Measurements from ENCODE around the gene OCRL. TPM values are rescaled to one million over a fixed set of nuclear protein-coding genes. Genes with fewer than 3 reads are reported as not detected.

OCRL gene
- total RNA-seq, 2 experiments from 2014 or later: 1.4 to 2.2 TPM

DNA sequence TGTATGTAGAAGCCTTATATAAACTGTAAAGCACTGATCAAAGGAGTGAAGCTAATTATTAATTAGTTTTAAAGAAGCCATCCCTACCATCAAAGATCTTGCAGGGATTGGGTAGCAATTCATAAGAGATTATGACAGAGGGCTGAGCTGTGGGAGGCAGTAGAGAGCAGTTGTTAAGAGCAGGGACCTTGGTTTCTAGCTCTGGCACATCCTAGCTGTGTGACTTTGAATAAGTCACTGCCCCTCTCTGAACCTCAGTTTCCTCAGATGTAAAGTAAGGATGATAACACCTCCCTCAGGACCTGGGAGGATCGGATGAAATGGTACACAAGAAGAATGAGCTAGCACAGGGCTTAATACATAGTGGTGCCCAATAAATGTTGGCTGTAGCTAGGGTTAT, 69.3 kb downstream of the OCRL start:
- no peak overlapping the region for H3K27ac Mint-ChIP-seq
- peaks cover 8% of the 10 kb centered on the region for H3K4me1 Mint-ChIP-seq
- H3K4me3 Mint-ChIP-seq: no peak overlapping the region
- H3K9me3 Mint-ChIP-seq: no peaks in the 10 kb centered on the region
- H3K27me3 Mint-ChIP-seq: peaks cover 3% of the 10 kb centered on the region
- ATAC-seq (ENCODE audit: low read depth): no peak
- POLR2A ChIA-PET: no interaction called here
- no peaks in the 10 kb centered on the region for H3K36me3 Mint-ChIP-seq
- no peak for DNase-seq

DNA sequence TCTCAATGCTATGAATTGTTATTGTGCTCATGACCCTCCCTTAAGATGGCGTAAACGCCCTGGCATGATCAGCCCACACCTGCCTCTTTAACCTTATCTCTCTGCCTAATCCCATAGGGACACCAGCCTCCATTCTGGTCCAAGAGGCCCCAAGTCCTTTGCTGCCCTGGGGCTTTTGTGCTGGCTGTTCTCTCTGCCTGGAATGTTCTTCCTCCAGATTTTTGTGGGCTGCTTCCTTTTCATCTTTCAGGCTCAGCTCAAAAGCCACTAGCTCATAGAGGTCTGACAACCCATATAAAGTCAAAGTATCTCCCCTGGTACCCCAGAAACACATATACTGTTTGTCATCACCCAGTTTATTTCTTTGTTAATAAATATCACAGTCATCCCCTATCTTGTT, 72.3 kb downstream of the OCRL start:
- no peaks in the 10 kb centered on the region for H3K36me3 Mint-ChIP-seq
- POLR2A ChIA-PET: no interaction called here
- peaks cover 3% of the 10 kb centered on the region for H3K27me3 Mint-ChIP-seq
- no peak overlapping the region for H3K4me3 Mint-ChIP-seq
- no peaks in the 10 kb centered on the region for H3K4me1 Mint-ChIP-seq
- DNase-seq (no peak), ATAC-seq (ENCODE audit: low read depth) (no peak)
- H3K9me3 Mint-ChIP-seq: no peaks in the 10 kb centered on the region
- no peak overlapping the region for H3K27ac Mint-ChIP-seq

DNA sequence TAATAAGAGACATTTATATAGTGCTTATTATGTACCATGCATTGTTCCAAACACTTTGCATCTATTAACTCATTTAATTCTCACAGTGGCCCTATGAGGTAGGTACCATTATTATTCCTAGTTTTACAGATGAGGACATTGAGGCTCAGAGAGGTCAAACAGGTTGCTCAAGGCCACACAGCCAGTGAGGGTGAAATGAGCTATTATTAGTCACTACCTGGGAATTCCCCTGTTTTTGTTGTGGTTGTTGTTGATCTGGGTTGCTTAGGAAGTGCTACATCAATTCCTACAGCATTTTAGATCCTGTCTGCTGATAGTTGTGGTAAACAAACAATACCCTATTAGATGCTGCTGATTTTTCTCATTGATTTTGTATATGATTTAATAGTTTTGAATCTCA, 73.5 kb downstream of the OCRL start:
- no peaks in the 10 kb centered on the region for H3K36me3 Mint-ChIP-seq
- ATAC-seq (ENCODE audit: low read depth): no peak
- H3K4me1 Mint-ChIP-seq: no peaks in the 10 kb centered on the region
- H3K27me3 Mint-ChIP-seq: peaks cover 3% of the 10 kb centered on the region
- DNase-seq: no peak
- H3K4me3 Mint-ChIP-seq: no peak overlapping the region
- no peak overlapping the region for H3K27ac Mint-ChIP-seq
- POLR2A ChIA-PET: no interaction called here
- no peaks in the 10 kb centered on the region for H3K9me3 Mint-ChIP-seq

DNA sequence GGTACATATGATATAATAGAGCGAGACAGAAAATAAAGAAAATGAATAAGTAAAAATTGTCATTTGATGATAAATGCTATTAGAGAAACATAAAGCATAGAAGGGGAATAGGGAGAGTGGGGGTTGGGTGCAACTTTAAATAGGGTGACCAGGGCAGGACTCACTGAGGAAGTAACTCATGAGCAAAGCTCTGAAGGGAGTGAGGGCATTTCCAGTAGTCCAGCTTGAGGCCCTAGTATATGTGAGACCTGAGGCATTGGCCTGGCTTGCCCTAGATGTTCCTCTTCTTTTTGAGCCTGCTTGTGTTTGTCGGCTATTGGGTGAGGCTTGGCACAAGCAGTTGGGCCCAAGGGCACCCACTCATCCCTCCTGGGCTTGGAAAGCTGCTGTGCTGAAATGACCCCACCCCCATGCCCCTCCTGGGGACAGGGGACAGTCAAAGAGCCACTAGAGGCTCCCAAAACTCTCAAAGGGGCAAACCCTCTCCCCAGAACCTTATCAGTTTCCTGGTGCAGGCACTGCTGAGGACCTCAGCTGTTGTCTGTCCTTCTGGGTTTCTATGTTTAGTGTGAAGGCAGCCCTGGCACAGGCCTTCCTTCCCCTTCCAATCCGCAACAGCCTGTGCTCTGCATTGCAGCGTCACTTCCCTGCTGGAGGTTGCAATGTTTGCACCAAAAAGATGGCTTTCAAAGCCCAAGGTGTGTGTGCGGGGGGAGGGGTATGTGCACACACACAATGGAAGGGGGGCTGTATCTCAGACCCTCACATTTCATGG, 74.6 kb downstream of the OCRL start:
- no peak overlapping the region for H3K27ac Mint-ChIP-seq
- H3K4me1 Mint-ChIP-seq: no peaks in the 10 kb centered on the region
- H3K36me3 Mint-ChIP-seq: no peaks in the 10 kb centered on the region
- ATAC-seq (ENCODE audit: low read depth): no peak
- no peaks in the 10 kb centered on the region for H3K27me3 Mint-ChIP-seq
- no peaks in the 10 kb centered on the region for H3K9me3 Mint-ChIP-seq
- POLR2A ChIA-PET: no interaction called here
- DNase-seq: no peak
- no peak overlapping the region for H3K4me3 Mint-ChIP-seq

DNA sequence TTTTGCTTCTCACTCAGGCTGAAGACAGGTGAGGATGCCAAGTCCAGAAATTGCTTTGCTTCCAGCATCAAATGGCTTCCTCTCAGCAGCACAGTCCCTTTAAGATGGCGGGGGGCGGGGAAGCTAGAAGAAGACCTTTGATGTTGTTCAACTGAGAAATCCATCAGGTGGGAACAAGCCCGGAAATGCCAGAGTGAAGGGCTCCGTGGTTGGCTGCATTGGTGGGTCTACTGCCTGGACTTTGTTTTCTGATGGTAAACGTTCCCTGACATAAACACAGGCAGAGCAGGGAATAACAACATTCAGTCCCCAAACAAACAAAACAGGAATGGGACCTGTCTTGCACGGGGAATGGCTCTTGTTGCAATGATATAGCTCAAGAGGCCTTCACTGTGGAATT, 77.4 kb downstream of the OCRL start:
- Mint-ChIP-seq H3K27me3 (no peaks in the 10 kb centered on the region), H3K4me1 (no peaks in the 10 kb centered on the region), H3K27ac (no peak overlapping the region), H3K9me3 (no peaks in the 10 kb centered on the region), H3K4me3 (no peak overlapping the region), H3K36me3 (no peaks in the 10 kb centered on the region)
- DNase-seq (no peak), ATAC-seq (ENCODE audit: low read depth) (no peak)
- POLR2A ChIA-PET: no interaction called here

DNA sequence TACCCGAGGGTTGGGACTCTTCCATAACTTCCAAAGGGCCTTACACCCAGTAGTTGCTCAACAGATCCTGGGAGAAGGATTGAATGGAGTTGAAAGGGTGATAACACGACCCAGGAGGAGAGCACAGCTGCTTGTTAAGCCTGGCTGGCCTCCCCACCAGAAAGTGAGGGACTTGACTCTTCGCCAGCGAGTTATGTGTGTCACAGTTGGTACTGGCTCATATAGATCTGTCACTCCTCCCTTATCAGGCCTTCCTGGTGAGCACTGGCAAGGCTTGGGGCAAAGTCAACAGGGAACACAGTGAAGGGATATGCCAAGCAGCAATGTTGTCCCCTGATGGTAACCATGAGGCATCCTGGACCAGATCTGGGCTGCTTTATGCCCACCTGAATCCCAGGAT, 78.9 kb downstream of the OCRL start:
- H3K27me3 Mint-ChIP-seq: no peaks in the 10 kb centered on the region
- H3K9me3 Mint-ChIP-seq: no peaks in the 10 kb centered on the region
- no peaks in the 10 kb centered on the region for H3K4me1 Mint-ChIP-seq
- H3K4me3 Mint-ChIP-seq: no peak overlapping the region
- POLR2A ChIA-PET: no interaction called here
- DNase-seq (no peak), ATAC-seq (ENCODE audit: low read depth) (no peak)
- no peaks in the 10 kb centered on the region for H3K36me3 Mint-ChIP-seq
- no peak overlapping the region for H3K27ac Mint-ChIP-seq

DNA sequence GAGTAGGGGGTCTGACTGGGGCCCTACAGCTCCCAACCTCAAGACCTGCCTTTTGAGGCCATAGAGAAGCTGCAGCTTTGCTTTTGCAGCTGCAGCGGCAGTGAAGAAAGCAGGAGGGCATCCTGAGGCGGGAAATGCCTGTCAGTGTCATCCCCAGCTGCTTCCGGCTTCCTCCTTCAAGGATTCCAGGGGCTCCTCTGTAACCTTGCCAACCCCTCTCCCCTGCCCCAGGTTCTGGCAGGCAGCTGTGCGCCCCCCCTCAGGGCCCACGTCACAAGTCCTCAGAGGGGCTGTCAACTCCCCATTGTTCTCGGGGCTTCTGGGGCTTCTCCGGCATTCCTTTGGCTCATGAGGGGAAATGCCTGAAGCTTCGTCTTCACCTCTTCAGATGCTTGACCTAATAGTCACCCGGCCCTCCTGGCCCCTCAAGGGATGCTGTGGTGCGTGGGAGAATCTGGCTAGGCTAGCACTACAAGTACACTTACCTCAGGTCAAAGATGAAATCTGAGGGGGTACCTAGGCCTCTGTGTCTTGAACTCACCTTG, 82.8 kb downstream of the OCRL start:
- H3K4me3 Mint-ChIP-seq: no peak overlapping the region
- no peaks in the 10 kb centered on the region for H3K36me3 Mint-ChIP-seq
- peaks cover 7% of the 10 kb centered on the region for H3K27me3 Mint-ChIP-seq
- H3K4me1 Mint-ChIP-seq: no peaks in the 10 kb centered on the region
- POLR2A ChIA-PET: no interaction called here
- ATAC-seq (ENCODE audit: low read depth) (no peak), DNase-seq (no peak)
- H3K27ac Mint-ChIP-seq: no peak overlapping the region
- H3K9me3 Mint-ChIP-seq: no peaks in the 10 kb centered on the region

DNA sequence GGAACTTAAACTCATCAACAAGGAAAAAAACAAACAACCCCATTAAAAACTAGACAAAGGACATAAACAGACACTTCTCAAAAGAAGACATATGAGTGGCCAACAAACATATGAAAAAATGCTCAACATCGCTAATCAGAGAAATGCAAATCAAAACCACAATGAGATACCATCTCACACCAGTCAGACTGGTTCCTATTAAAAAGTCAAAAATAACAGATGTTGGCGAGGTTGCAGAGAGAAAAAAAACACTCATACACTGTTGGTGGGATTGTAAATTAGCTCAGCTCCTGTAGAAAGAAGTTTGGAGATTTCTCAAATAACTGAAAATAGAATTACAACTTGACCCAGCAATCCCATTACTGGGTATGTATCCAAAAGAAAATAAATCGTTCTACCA, 86.0 kb downstream of the OCRL start:
- Mint-ChIP-seq H3K27me3 (peaks cover 7% of the 10 kb centered on the region), H3K27ac (no peak overlapping the region), H3K9me3 (no peaks in the 10 kb centered on the region), H3K4me3 (no peak overlapping the region), H3K36me3 (no peaks in the 10 kb centered on the region), H3K4me1 (no peaks in the 10 kb centered on the region)
- POLR2A ChIA-PET: no interaction called here
- no peak for DNase-seq
- no peak for ATAC-seq (ENCODE audit: low read depth)

DNA sequence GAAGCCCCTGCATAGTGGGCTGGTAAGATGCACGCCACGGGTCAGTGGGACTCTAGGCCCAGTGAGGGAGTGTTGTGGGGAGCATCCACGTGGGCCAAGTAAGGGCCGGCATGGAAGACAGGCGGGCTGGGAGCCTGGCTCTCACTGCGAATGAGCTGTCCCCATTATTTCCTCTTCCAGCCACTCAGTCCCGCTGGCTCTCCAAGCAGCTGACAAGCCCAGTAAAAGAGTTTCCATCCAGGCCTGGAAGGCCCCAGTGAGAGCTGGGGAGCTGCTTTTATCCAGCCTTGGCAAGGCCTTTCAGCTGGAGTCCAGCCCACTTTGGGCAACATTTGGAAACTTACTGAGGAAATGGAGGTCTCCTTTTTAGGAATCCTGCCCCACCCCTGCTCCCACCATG, 89.8 kb downstream of the OCRL start:
- POLR2A ChIA-PET: interaction anchor here (0.6 kb wide), 1 partner anchor 103 kb away, joined by 4 read pairs; no protein-coding TSS in a partner anchor
- ATAC-seq (ENCODE audit: low read depth) (no peak), DNase-seq (no peak)
- Mint-ChIP-seq H3K4me1 (no peaks in the 10 kb centered on the region), H3K36me3 (no peaks in the 10 kb centered on the region), H3K27me3 (peaks cover 5% of the 10 kb centered on the region), H3K9me3 (no peaks in the 10 kb centered on the region), H3K27ac (no peak overlapping the region), H3K4me3 (no peak overlapping the region)

DNA sequence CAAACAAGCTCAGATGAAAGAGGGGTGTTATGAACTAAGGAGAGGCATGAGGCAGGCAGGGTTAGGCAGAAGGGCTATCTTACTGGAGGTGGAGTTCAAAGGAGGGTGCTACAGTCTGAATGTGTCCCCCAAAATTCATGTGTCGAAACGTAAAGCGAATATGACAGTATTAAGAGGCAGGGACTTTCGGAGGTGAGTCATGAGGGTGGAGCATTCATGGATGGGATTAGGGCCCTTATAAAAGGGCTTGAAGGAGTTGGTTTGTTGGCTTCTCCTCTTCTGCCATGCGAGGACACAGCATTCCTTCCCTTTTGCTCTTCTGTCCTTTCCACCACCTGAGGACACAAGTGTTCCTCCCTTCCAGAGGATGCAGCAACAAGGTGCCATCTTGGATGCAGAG, 91.8 kb downstream of the OCRL start:
- H3K36me3 Mint-ChIP-seq: no peaks in the 10 kb centered on the region
- no peaks in the 10 kb centered on the region for H3K27me3 Mint-ChIP-seq
- H3K4me3 Mint-ChIP-seq: no peak overlapping the region
- POLR2A ChIA-PET: no interaction called here
- no peak overlapping the region for H3K27ac Mint-ChIP-seq
- H3K9me3 Mint-ChIP-seq: no peaks in the 10 kb centered on the region
- no peak for DNase-seq
- no peak for ATAC-seq (ENCODE audit: low read depth)
- no peaks in the 10 kb centered on the region for H3K4me1 Mint-ChIP-seq

DNA sequence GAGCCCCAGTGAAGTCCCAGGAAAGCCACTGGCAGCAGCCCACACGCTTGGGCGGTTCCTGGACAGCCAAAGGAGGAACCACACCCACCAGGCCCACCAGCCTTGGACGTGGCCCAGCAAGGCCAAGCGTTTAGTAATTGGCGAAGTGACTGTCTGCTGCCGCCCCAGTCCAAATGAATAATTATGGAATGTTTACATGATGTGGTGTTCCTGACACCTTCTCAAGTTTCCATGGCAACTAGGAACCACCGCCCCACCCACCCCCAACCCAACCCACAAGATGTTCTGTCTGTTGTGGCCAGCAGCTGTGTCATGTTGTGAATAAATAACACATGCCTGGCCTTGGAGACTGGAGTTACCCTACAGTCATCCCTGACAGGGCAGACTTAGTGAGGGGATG, 92.4 kb downstream of the OCRL start:
- no peak overlapping the region for H3K4me3 Mint-ChIP-seq
- H3K4me1 Mint-ChIP-seq: peaks cover under 1% of the 10 kb centered on the region
- no peak overlapping the region for H3K27ac Mint-ChIP-seq
- DNase-seq: no peak
- POLR2A ChIA-PET: no interaction called here
- no peaks in the 10 kb centered on the region for H3K36me3 Mint-ChIP-seq
- no peaks in the 10 kb centered on the region for H3K9me3 Mint-ChIP-seq
- ATAC-seq (ENCODE audit: low read depth): no peak
- no peaks in the 10 kb centered on the region for H3K27me3 Mint-ChIP-seq

DNA sequence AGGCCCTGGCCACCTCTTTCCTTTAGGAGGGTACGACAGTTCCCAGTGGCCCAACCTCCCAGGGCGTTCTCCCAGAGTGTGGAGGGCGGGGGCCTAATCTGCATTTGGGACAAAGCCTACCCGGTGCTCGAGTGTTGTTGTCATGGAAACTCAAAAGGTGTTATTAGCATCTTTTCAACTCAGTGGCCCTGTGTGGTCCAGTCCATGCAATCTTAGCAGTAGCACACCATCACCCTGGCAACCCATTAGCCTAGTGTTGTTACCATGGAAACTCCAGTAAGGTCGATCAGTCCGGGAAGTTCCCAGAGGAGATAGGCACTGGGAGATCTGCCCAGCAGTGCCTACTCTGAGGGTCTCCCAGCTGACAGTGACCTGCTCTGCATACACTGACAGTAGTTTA, 94.5 kb downstream of the OCRL start:
- no peak for ATAC-seq (ENCODE audit: low read depth)
- Mint-ChIP-seq H3K9me3 (no peaks in the 10 kb centered on the region), H3K27ac (no peak overlapping the region), H3K4me1 (peaks cover 7% of the 10 kb centered on the region), H3K27me3 (no peaks in the 10 kb centered on the region), H3K36me3 (no peaks in the 10 kb centered on the region), H3K4me3 (no peak overlapping the region)
- POLR2A ChIA-PET: no interaction called here
- no peak for DNase-seq

DNA sequence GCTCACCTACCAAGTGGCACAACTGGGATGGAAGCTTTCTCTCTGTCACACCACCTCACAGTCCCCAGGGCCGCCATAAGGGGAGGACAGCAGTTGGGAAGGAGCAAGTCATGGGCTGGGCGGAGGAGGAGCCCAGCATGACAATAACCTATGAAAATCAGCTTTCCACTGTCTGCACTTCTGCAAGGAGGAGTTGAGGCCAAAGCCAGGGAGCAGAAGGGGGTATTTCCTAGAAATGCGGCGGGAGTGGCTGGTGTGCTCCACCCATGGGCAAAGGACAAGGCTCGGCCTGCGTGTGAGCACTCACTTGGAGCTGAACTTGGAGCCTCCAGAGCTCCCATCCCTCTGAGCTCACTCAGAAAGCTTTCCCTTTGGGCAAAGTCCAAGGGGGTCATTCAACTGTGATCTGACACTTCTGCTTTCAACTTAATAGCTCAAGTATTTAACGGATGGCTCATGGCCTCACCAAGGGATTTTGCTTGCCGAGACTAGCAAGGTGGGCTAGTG, 96.2 kb downstream of the OCRL start:
- ATAC-seq (ENCODE audit: low read depth) (no peak), DNase-seq (no peak)
- no peaks in the 10 kb centered on the region for H3K27me3 Mint-ChIP-seq
- H3K4me3 Mint-ChIP-seq: no peak overlapping the region
- H3K36me3 Mint-ChIP-seq: no peaks in the 10 kb centered on the region
- POLR2A ChIA-PET: no interaction called here
- H3K9me3 Mint-ChIP-seq: no peaks in the 10 kb centered on the region
- H3K27ac Mint-ChIP-seq: no peak overlapping the region
- H3K4me1 Mint-ChIP-seq: peaks cover 7% of the 10 kb centered on the region

DNA sequence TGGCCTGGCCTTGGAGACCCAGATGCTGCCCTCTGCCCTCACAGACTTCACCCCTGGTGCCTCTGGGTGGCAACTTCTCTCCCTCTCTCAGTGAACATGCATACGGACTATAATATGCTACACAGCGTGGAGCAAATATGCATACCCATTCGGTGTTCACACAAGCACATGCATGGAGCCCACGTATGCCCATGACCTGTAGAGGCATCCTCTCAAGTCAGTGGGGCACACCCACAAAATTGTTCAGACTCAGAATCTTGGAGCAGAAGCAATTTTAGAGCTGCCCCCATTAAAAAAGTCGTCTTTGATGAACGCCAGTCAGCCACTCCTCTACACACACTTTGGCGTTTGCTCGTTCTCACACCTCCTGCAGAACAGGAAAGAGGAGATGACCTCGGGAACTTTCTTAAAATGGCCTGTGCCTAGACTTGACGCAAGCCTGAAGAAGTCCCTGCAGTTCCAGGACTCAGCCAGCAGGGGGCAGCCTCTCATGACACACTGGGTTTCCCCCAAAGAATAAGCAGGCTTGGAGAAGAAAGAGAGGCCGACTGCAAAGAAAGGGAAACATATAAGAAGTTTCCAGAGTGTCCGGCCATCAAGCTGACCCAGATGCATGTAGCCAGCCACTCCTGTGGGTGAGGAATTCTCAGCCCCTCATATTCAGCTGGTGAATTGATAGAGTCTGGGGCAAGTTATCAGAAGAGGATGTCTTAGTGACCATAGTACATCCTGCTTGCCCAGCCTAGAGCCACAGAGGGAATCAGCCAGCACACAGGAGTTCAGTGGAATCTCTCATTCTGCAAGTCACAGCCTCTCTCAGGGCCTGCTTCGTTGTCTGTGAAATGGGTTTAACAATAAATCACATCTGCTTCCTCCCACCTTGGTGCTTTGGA, 97.4 kb downstream of the OCRL start:
- H3K27me3 Mint-ChIP-seq: no peaks in the 10 kb centered on the region
- H3K4me3 Mint-ChIP-seq: no peak overlapping the region
- H3K36me3 Mint-ChIP-seq: no peaks in the 10 kb centered on the region
- peak; percentile 74 for ATAC-seq (ENCODE audit: low read depth)
- POLR2A ChIA-PET: no interaction called here
- peaks cover 7% of the 10 kb centered on the region for H3K4me1 Mint-ChIP-seq
- no peaks in the 10 kb centered on the region for H3K9me3 Mint-ChIP-seq
- H3K27ac Mint-ChIP-seq: no peak overlapping the region
- peak; percentile 76 for DNase-seq
